Suppressor macrophage treated with lipopolysaccharide for 4 hours (primary cell): Measurements from ENCODE around the gene ZNF655.

Experiments used
- DNase-seq: peaks from one replicate; pipeline ENCODE4 v3.0.0-alpha.2; 2020

Gene ZNF655

DNA sequence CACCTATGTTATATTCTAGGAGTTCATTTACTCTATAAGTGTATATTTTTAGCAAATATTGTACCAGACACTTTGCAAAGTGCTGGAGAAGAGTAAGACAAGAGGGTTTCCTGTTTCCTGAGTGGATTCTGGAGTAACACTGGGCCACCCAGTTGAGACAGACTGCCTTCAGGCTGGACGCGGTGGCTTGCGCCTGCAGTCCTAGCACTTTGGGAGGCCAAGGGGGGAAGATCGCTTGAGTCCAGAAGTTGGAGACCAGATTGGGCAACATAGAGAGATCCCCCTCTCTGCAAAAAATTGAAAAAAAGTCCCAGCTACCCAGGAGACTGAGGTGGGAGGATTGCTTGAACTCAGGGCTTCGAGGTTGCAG is 57.5 kb downstream of the ZNF655 start:
- no peak for DNase-seq

DNA sequence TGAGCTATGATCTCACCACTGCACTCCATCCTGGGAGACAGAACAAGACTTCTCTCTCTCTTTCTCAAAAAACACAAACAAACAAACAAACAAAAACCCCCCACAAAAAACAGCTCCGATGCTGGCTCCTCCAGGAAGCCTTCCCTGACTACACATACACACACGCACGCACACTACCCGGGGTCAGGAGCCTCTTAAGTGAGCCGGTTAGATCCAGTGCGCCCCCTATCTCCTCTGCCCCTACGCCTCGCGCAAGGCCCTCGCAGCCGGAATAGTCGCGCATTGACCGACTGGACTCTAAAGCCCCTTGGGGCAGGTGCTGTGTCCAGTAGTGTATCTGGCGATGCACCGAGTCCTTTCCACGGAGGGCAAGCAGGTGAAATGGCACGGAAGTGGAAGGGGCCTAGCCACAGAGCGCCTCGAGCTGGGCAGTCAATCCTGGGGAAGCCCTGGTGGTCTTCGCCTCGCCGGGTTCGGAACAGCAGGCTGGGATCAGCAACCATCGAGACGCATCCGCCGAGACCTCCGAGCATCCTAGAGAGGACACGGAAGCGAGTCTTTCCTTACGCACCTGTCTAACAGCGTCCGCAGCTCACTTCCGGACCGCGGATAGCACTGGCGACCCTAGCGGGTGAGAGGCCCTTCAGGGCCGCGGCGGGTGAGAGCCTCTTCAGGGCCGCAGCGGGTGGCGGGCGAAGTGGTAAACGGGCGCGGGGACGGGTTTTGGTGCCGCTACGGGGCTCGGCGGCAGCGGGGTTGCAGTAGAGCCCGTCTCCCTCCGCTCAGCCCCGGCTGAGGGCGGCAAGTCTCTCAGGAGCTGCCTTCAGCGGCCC is 58.1 kb downstream of the ZNF655 start, which contains the start of gene ZSCAN25:
TSS of gene ZSCAN25 (plus strand) at position 588 of the 833 bp plus-strand sequence. CDS start 2,661 bp downstream, outside the sequence.
- peak; percentile 90 for DNase-seq

DNA sequence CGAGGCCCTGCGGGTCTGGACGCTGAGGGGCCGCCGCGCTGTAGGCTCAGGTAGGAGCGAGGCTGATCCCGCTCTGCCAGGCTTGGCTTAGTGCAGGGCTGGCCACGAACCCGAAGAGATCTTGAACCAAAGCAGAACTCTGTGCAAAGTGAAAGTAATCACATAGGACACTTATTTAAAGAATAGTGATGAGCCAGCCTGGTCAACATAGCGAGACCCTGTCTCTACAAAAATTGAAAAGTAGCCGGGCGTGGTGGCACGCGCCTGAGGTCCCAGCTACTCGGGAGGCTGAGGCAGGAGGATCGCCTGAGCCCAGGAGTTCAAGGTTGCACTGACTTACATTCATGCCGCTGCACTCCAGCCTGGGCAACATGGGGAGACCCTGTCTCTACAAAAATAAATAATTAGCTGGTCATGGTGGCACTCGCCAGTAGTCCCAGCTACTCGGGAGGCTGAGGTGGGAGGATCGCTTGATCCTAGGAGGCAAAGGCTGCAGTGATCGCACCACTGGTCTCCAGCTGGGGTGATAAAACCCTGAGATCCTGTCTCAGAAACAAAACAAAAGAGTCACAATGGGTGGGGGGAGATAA is 58.8 kb downstream of the ZNF655 start:
- DNase-seq = peak; percentile 30

DNA sequence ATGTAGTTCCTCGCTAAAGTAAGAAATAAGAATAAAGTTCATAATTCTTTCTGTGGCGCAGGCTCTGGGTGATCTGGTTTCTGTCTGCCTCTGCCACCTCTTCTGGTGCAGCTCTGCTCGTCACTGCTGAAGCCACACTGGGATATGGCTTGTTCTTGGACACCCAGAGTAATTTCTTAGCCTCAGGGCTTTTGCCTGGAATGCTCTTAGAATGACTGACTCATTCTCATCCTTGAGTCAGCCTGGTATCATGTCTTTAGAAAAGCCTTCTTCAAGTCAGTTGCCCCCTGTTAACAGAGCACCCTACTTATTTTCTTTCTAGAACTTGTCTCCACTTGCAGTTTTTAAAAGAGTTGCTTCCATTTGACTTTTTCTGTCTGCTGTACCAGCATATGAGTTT is 60.3 kb downstream of the ZNF655 start:
- DNase-seq = no peak

DNA sequence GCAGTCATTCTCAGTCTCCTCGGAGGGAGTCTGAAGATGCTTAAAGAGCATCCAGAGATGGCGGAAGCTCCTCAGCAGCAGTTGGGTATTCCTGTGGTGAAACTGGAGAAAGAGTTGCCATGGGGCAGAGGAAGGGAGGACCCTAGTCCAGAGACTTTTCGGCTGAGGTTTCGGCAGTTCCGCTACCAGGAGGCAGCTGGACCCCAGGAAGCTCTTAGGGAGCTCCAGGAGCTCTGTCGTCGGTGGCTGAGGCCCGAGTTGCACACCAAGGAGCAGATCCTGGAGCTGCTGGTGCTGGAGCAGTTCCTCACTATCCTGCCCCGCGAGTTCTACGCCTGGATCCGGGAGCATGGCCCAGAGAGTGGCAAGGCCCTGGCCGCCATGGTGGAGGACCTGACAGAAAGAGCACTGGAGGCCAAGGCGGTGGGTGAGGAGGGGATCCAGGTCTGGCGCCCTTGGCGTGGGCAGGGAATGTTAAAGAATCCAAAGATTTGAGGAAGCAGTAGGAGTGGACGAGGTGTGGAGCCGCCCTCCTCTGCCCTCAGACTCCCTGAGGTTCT is 61.2 kb downstream of the ZNF655 start:
- DNase-seq = no peak

DNA sequence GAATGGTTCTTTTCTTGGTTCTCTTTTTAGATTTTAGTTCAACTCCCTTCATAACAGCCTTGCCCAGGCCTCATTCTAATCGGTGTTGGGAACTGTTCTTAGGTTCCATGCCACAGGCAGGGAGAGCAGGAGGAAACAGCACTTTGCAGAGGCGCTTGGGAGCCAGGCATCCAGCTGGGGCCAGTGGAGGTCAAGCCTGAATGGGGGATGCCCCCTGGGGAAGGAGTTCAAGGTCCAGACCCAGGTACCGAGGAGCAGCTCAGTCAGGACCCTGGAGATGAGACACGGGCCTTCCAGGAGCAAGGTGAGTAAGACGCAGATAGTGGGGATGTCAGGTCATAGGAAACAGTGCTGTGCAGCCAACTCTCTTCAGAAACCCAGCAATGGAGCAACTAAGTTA is 62.8 kb downstream of the ZNF655 start:
- no peak for DNase-seq

DNA sequence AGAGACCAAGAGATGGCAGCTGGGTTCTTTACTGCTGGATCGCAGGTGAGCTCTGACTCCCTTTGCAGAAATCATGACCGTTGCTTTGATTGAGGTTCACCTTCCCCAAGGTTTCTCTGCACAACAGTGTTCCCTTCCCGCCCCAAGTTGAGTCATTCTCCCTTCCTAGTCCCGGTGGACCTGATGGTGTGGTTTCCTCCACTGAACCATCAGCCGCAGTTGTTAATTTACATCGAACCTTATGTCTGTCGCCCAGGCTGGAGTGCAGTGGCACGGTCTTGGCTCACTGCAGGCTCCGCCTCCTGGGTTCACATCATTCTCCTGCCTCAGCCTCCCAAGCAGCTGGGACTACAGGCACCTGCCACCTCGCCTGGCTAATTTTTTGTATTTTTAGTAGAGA is 64.2 kb downstream of the ZNF655 start:
- no peak for DNase-seq

DNA sequence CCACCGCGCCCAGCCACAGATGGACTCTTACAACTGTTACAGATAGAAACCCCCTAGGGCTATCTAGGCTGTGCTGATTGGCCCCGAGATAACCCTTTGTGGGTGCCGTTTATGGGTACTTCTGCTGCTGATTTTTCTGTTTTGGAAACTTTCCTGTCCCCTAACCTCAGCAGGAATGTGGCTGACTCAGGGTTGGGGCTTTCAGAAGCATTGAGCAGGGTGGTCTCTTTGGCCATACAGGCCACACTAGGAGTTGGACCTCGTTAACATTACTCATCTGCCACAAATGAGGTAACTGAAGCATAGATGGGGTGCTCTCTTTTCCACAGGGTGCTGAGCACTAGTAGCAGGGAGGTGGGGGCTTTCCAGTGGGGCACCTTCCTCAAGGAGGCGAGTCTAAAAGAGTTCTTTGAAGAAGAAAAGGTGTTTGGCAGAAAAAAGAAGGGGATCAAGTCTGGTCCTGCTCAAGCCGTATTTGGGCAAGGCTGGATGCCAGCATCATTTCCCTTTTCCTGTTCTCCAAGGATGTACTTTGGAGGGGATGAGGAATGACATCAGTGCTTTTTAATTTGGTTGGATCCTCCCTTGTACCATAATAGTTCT is 64.8 kb downstream of the ZNF655 start:
- DNase-seq = no peak

DNA sequence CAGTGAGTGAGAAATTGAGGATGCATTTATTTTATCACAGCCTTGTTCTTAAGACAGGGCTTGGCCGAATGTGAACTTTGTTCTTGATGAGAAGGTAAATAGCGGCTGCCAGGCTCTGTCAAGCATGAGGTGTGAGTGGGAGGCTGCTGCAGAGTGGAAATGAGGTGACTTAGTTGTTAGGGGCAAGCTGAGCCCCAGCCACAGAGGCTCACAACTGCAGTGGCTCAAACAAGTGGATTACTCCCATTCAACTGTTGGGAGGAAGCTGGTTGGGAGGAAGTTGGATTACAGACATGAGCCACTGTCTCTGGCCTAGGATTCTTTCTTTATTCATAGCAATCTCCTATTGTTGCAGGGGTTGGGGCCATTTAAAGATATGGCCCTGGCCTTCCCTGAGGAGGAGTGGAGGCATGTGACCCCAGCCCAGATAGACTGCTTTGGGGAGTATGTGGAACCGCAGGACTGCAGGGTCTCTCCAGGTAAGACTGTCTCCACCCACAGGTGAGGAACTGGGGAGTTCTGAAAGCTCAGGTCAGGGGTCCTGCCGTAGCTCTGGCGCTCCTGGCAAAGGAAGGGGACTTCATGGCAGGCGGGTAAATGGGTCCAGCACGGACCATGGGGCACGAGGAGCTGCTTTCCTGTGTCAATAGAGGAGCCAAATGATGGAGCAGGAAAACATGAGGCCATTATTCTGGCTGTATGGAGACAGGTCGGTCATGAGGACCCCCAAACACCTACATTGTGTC is 65.4 kb downstream of the ZNF655 start:
- DNase-seq = no peak

DNA sequence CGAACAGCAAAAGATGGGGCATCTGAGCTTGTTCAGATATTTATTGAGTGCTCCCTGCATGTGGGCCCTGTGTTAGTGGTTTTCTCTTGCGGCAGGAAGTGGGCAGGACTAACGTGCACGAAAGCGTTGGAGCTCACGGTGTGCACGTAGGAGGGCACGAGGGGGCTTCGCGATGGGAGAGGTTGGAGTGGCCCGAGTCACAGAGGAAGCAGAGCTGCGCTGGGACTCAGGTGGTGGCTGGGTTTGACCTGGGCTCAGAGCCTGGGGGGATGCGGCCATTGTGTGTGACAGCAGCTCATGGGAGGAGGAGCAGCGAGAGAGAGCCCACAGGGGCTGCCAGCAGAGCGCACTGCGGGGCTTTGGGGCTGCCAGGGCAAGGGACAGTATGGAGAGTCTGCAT is 66.0 kb downstream of the ZNF655 start:
- no peak for DNase-seq

DNA sequence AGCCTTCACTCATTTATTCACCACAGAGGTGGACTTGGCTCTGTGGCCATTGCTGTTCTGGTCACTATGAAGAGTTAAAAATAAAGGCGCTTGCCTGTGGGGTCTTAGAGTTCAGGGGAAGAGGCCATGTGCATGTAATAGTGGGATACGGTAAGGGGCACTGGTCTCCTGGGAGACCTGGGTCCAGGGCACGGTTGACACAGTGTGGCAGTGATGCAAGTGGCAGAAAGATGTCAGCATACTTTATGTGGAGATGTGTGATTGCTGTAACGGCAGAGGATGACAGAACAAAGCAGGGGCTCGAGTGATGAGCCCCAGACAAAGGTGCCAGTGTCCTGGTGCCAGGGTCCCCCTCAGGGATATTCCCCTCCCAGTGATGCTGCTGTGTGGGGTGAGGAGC is 66.9 kb downstream of the ZNF655 start:
- DNase-seq = no peak

DNA sequence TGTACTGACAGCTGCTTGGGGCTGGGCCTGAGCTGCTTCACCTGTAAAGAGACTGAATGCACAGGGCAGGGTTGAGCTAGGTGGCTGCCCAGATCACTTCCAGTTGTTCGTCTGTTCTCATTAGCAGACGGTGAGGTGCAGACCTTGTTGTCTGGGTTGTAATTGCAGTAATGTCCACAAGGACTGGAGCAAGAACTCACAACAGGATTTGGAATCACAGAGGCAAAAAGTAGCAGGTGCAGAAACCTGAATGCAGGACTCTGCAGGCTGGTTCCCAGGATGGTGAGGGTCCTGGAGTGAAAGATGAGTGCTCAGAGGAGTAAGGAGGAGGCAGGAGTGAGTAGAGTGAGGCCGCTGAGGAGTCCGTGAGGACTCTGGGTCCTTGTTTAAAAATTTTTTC is 67.5 kb downstream of the ZNF655 start:
- no peak for DNase-seq
